GM12878 (cell line): Measurements from ENCODE around the gene RASGRP2. TPM values are rescaled to one million over a fixed set of nuclear protein-coding genes. Genes with fewer than 3 reads are reported as not detected.

Experiments
- ATAC-seq: fragments of 200-7000 bp; cut with Tn5 transposase; 3 replicates; pipeline ENCODE4 v1.9.1; 2020; ENCODE audit warnings: mild to moderate bottlenecking, moderate library complexity
- BruUV-seq: library from RNA; stranded (reverse); fragments of 400-500 nt; replicated peaks from 2 replicates; lab custom pipeline; 2021; lab: Mats Ljungman, UMichigan
- CTCF ChIA-PET: fragments of 300-600 bp; sonication (Branson Sonifier 250); formaldehyde crosslinking; extraction: SDS; loops from one replicate; lab custom pipeline; 2021; ENCODE audit warnings: inconsistent platforms; lab: Yijun Ruan, JAX
- POLR2A ChIA-PET: fragments of 350-600 bp; formaldehyde crosslinking; extraction: SDS; loops from one replicate; lab custom pipeline; 2021; ENCODE audit warnings: inconsistent platforms; lab: Charles Lee
- RAD21 ChIA-PET: fragments of 300-600 bp; sonication (Branson Sonifier 250); formaldehyde crosslinking; loops from one replicate; lab custom pipeline; 2023; ENCODE audit warnings: antibody characterized with exemption; ENCODE audit not compliant: unreplicated experiment; lab: Charles Lee
- SMC1A ChIA-PET: fragments of 300-600 bp; sonication (Branson Sonifier 250); formaldehyde crosslinking; loops from one replicate; lab custom pipeline; 2023; ENCODE audit not compliant: unreplicated experiment, uncharacterized antibody; lab: Charles Lee
- DNase-seq: peaks from one replicate; pipeline ENCODE4 v3.0.0-alpha.2; 2011; ENCODE audit warnings: low read depth, low spot score
- FAIRE-seq: peaks from 3 replicates; lab custom pipeline; 2011; peaks lifted over from hg19 to GRCh38; lab: Jason Lieb, UNC
- H2AFZ ChIP-seq: 2 replicates; pipeline ENCODE4 v1.6.0; 2011; ENCODE audit warnings: low read depth, low read length, control low read depth; ENCODE audit not compliant: control insufficient read depth
- H3K27ac ChIP-seq: 2 replicates; pipeline ENCODE4 v1.5.1; 2011; ENCODE audit warnings: control low read depth; ENCODE audit not compliant: control insufficient read depth, insufficient read depth
- H3K27me3 ChIP-seq, 2 experiments: replicated peaks in 1 of 2; 2 replicates each; pipeline versions ENCODE4 v1.6.0 to v1.6.1; 2011; ENCODE audit warnings: low read length in 1 of 2; ENCODE audit not compliant: control insufficient read depth in 2 of 2, insufficient read depth in 2 of 2
- H3K36me3 ChIP-seq, 2 experiments: 2 replicates each; pipeline ENCODE4 v1.5.1; 2011; ENCODE audit warnings: low read length in 1 of 2; ENCODE audit not compliant: control insufficient read depth in 2 of 2, insufficient read depth in 2 of 2
- H3K4me1 ChIP-seq: 2 replicates; pipeline ENCODE4 v1.6.1; 2011; ENCODE audit warnings: mild to moderate bottlenecking, low read length, moderate library complexity, mixed read lengths; ENCODE audit not compliant: control insufficient read depth, insufficient read depth
- H3K4me2 ChIP-seq: 2 replicates; pipeline ENCODE4 v1.6.0; 2011; ENCODE audit warnings: control low read depth; ENCODE audit not compliant: control insufficient read depth, insufficient read depth
- H3K4me3 ChIP-seq: fragments of 200-600 bp; sonication (generic); 2 replicates; pipeline ENCODE4 v1.5.1; 2016
- H3K79me2 ChIP-seq: 2 replicates; pipeline ENCODE4 v1.6.0; 2011; ENCODE audit warnings: low read length; ENCODE audit not compliant: control insufficient read depth, insufficient read depth
- H3K9ac ChIP-seq: 2 replicates; pipeline ENCODE4 v1.8.0; 2011; ENCODE audit warnings: low read length, control low read depth, mixed read lengths; ENCODE audit not compliant: control insufficient read depth, insufficient read depth
- H3K9me3 ChIP-seq: replicated peaks from 3 replicates; pipeline ENCODE4 v1.5.1; 2011; ENCODE audit warnings: mild to moderate bottlenecking, low read length; ENCODE audit not compliant: control insufficient read depth, insufficient read depth
- H4K20me1 ChIP-seq: 2 replicates; pipeline ENCODE4 v1.6.0; 2011; ENCODE audit not compliant: control insufficient read depth, insufficient read depth
- ATF7 ChIP-seq: fragments of 450-650 bp; IDR thresholded peaks from 2 replicates; pipeline ENCODE4 v1.6.1; 2016; ENCODE audit warnings: low read depth, mild to moderate bottlenecking
- CBX3 ChIP-seq: fragments of 200-600 bp; sonication (generic); IDR thresholded peaks from 2 replicates; pipeline ENCODE4 v1.6.1; 2016; ENCODE audit warnings: low read depth, borderline replicate concordance
- CHD1 ChIP-seq: IDR thresholded peaks from 2 replicates; pipeline ENCODE4 v1.6.1; 2012; ENCODE audit warnings: low read depth, low read length, improper control_type of control experiment
- CREB1 ChIP-seq: IDR thresholded peaks from 2 replicates; pipeline ENCODE4 v1.6.1; 2012; ENCODE audit warnings: low read depth, mild to moderate bottlenecking, inconsistent platforms
- CREM ChIP-seq: IDR thresholded peaks from 2 replicates; pipeline ENCODE4 v1.6.1; 2014; ENCODE audit warnings: antibody characterized with exemption, low read depth
- KAT2A ChIP-seq: conservative IDR thresholded peaks from 2 replicates; pipeline ENCODE4 v1.6.1; 2011; ENCODE audit warnings: low read depth, low read length; ENCODE audit not compliant: control insufficient read depth
- MXI1 ChIP-seq: fragments of 150-350 bp; IDR thresholded peaks from 2 replicates; pipeline ENCODE4 v1.6.1; 2011; ENCODE audit warnings: low read depth, mild to moderate bottlenecking, inconsistent platforms, low read length, improper control_type of control experiment
- PAX5 ChIP-seq: IDR thresholded peaks from 2 replicates; pipeline ENCODE4 v1.6.1; 2011; ENCODE audit warnings: low read depth, low read length, borderline replicate concordance
- WGBS: methylation state at CpG from one replicate; pipeline ENCODE4 v1.1.6; 2016; ENCODE audit warnings: low lambda C conversion rate; ENCODE audit not compliant: insufficient replicate concordance, insufficient coverage; ENCODE audit errors: missing lambda C conversion rate; 5-methylcytosine and 5-hydroxymethylcytosine counted together
- in situ Hi-C: fragments of 300-500 bp; cut with MboI; formaldehyde crosslinking; loops from 9 replicates; pipeline ENCODE4 v1.14.3; 2018; ENCODE audit warnings: mixed read lengths
- intact Hi-C: fragments of 100-400 bp; cut with micrococcal nuclease; formaldehyde crosslinking; loops from one replicate; pipeline ENCODE4 v1.14.2; 2022; ENCODE audit not compliant: unreplicated experiment
- polyA plus RNA-seq, 11 experiments: library from polyadenylated mRNA; depleted of rRNA in 4 of 11; unstranded in 6 of 11; stranded (reverse) in 5 of 11; fragments of >200 nt; fragmentation: Nextera tagmentation in 4 of 11; fragmentation: Illumina TruSeq in 1 of 11; extraction: Ambion mirVana in 4 of 11; extraction: Trizol in 1 of 11; gene quantifications; 1 replicate in 1 of 11; 2 replicates in 10 of 11; pipeline versions ENCODE4 v1.2.1 to v1.2.3, GENCODE V29; 2011 to 2016; ENCODE audit warnings: inconsistent platforms in 2 of 11, missing spikeins in 2 of 11, low read depth in 1 of 11
- total RNA-seq, 4 experiments: library from RNA; depleted of rRNA in 3 of 4; stranded (reverse); fragments of >200 nt in 3 of 4; fragmentation: Illumina TruSeq in 1 of 4; extraction: Trizol in 1 of 4; gene quantifications; 2 replicates each; pipeline versions ENCODE4 v1.2.1 to v1.2.3, GENCODE V29; 2013 to 2021
- TF ChIP-seq, protein P1 (sequence below), 3 experiments: IDR thresholded peaks in 2 of 3; conservative IDR thresholded peaks in 1 of 3; 2 replicates each; pipeline ENCODE4 v1.5.1; 2011; ENCODE audit warnings: low read depth in 3 of 3, low read length in 3 of 3, mild to moderate bottlenecking in 3 of 3, control low read depth in 2 of 3, moderate library complexity in 2 of 3, inconsistent platforms in 1 of 3, mixed read lengths in 1 of 3; ENCODE audit not compliant: control insufficient read depth in 2 of 3, insufficient read depth in 1 of 3; ENCODE audit errors: extremely low read depth in 1 of 3
- TF ChIP-seq, protein P2 (sequence below): fragments of 450-650 bp; IDR thresholded peaks from 2 replicates; pipeline ENCODE4 v1.6.1; 2017; ENCODE audit warnings: mild to moderate bottlenecking, moderate library complexity
- TF ChIP-seq, protein P3 (sequence below): IDR thresholded peaks from 2 replicates; pipeline ENCODE4 v1.6.1; 2012; ENCODE audit warnings: mild to moderate bottlenecking, low read depth, low read length
- TF ChIP-seq, protein P4 (sequence below): IDR thresholded peaks from 2 replicates; pipeline ENCODE4 v1.6.1; 2012; ENCODE audit warnings: low read depth, low read length, improper control_type of control experiment

RASGRP2 gene
- total and polyA plus RNA-seq, 10 of the 15 experiments (the other 5 are each of a cell fraction or from before 2014, with no cell fraction given): 0.26 to 9.0 (median 5.4) TPM

- Histone ChIP-seq H3K4me3 (no peak overlapping the region), H4K20me1 (no peaks in the 10 kb centered on the region), H3K27ac (no peak overlapping the region), H3K4me2 (no peak overlapping the region), H3K9me3 (no peaks in the 10 kb centered on the region), H3K79me2 (no peaks in the 10 kb centered on the region), H3K27me3 (0 out of 4 replicates have a peak, but pooled peaks cover 0 to 3% of the 10 kb centered on the region in 2 experiments), H3K9ac (no peak overlapping the region), H3K4me1 (0 out of 2 replicates have a peak, but pooled peaks cover 3% of the 10 kb centered on the region), H3K36me3 (no peaks in the 10 kb centered on the region), H2AFZ (no peak overlapping the region)
- intact Hi-C loops (no loop called here), in situ Hi-C loops (no loop called here)
- WGBS: 31% methylated on average over 8 of the region's 8 CpGs
- CTCF ChIA-PET: interaction anchor here (1.5 kb wide), 1 partner anchor 15 kb away, joined by 3 read pairs; no protein-coding TSS in a partner anchor
- no TSS peak for BruUV-seq
- ATAC-seq (no peak), FAIRE-seq (no peak), DNase-seq (no peak)
- RAD21 ChIA-PET: no interaction called here
- SMC1A ChIA-PET: no interaction called here
- POLR2A ChIA-PET: no interaction called here
- TF ChIP-seq ATF7 (no peak), PAX5 (no peak), CBX3 (no peak), CHD1 (no peak), KAT2A (no peak), CREB1 (no peak), MXI1 (no peak), CREM (no peak)
- TF ChIP-seq, protein P1, sequence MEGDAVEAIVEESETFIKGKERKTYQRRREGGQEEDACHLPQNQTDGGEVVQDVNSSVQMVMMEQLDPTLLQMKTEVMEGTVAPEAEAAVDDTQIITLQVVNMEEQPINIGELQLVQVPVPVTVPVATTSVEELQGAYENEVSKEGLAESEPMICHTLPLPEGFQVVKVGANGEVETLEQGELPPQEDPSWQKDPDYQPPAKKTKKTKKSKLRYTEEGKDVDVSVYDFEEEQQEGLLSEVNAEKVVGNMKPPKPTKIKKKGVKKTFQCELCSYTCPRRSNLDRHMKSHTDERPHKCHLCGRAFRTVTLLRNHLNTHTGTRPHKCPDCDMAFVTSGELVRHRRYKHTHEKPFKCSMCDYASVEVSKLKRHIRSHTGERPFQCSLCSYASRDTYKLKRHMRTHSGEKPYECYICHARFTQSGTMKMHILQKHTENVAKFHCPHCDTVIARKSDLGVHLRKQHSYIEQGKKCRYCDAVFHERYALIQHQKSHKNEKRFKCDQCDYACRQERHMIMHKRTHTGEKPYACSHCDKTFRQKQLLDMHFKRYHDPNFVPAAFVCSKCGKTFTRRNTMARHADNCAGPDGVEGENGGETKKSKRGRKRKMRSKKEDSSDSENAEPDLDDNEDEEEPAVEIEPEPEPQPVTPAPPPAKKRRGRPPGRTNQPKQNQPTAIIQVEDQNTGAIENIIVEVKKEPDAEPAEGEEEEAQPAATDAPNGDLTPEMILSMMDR (IDR thresholded peaks at IDR 0.05 in 2 of 3, conservative IDR thresholded peaks at IDR 0.05 in 1 of 3; ENCODE audit: control insufficient read depth in 2 of 3, extremely low read depth in 1 of 3, insufficient read depth in 1 of 3, low read depth in 3 of 3, low read length in 3 of 3): no peak
- TF ChIP-seq, protein P2, sequence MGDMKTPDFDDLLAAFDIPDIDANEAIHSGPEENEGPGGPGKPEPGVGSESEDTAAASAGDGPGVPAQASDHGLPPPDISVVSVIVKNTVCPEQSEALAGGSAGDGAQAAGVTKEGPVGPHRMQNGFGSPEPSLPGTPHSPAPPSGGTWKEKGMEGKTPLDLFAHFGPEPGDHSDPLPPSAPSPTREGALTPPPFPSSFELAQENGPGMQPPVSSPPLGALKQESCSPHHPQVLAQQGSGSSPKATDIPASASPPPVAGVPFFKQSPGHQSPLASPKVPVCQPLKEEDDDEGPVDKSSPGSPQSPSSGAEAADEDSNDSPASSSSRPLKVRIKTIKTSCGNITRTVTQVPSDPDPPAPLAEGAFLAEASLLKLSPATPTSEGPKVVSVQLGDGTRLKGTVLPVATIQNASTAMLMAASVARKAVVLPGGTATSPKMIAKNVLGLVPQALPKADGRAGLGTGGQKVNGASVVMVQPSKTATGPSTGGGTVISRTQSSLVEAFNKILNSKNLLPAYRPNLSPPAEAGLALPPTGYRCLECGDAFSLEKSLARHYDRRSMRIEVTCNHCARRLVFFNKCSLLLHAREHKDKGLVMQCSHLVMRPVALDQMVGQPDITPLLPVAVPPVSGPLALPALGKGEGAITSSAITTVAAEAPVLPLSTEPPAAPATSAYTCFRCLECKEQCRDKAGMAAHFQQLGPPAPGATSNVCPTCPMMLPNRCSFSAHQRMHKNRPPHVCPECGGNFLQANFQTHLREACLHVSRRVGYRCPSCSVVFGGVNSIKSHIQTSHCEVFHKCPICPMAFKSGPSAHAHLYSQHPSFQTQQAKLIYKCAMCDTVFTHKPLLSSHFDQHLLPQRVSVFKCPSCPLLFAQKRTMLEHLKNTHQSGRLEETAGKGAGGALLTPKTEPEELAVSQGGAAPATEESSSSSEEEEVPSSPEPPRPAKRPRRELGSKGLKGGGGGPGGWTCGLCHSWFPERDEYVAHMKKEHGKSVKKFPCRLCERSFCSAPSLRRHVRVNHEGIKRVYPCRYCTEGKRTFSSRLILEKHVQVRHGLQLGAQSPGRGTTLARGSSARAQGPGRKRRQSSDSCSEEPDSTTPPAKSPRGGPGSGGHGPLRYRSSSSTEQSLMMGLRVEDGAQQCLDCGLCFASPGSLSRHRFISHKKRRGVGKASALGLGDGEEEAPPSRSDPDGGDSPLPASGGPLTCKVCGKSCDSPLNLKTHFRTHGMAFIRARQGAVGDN: no peak
- TF ChIP-seq, protein P3, sequence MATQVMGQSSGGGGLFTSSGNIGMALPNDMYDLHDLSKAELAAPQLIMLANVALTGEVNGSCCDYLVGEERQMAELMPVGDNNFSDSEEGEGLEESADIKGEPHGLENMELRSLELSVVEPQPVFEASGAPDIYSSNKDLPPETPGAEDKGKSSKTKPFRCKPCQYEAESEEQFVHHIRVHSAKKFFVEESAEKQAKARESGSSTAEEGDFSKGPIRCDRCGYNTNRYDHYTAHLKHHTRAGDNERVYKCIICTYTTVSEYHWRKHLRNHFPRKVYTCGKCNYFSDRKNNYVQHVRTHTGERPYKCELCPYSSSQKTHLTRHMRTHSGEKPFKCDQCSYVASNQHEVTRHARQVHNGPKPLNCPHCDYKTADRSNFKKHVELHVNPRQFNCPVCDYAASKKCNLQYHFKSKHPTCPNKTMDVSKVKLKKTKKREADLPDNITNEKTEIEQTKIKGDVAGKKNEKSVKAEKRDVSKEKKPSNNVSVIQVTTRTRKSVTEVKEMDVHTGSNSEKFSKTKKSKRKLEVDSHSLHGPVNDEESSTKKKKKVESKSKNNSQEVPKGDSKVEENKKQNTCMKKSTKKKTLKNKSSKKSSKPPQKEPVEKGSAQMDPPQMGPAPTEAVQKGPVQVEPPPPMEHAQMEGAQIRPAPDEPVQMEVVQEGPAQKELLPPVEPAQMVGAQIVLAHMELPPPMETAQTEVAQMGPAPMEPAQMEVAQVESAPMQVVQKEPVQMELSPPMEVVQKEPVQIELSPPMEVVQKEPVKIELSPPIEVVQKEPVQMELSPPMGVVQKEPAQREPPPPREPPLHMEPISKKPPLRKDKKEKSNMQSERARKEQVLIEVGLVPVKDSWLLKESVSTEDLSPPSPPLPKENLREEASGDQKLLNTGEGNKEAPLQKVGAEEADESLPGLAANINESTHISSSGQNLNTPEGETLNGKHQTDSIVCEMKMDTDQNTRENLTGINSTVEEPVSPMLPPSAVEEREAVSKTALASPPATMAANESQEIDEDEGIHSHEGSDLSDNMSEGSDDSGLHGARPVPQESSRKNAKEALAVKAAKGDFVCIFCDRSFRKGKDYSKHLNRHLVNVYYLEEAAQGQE: no peak
- TF ChIP-seq, protein P4, sequence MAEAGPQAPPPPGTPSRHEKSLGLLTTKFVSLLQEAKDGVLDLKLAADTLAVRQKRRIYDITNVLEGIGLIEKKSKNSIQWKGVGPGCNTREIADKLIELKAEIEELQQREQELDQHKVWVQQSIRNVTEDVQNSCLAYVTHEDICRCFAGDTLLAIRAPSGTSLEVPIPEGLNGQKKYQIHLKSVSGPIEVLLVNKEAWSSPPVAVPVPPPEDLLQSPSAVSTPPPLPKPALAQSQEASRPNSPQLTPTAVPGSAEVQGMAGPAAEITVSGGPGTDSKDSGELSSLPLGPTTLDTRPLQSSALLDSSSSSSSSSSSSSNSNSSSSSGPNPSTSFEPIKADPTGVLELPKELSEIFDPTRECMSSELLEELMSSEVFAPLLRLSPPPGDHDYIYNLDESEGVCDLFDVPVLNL: no peak
Measured at GRCh38 chr11:64684357-64684756, 59.6 kb downstream of the RASGRP2 start.
